ENCODE data around the gene LMX1A. TPM values are rescaled to one million over a fixed set of nuclear protein-coding genes. Genes with fewer than 3 reads are reported as not detected.

The LMX1A gene
- total and polyA plus RNA-seq, 2 of the 13 experiments (the other 11 are each of a cell fraction or from before 2014, with no cell fraction given) = 0.07 TPM; not detected in 1

DNA sequence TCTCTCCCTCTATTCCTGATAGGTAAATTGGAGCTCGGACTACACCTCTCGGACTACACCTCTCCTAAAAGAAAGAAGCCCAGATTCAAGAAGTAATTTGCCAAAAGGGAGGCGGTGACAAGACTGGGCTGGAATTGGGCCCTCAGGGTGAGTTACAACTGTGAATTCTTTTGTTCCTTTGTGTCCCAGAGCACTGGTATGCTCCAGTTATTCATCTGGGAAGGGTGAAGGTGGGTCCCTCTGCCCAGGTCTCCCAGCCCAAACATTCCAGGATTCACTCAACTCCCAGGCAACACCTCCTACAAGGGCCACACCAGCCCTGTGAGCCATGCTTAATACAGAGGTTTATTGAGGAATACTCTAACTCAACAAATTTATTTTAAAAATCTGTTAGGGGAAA, 69.2 kb downstream of the LMX1A start (continued):
- TF ChIP-seq AGO1 (IDR thresholded peaks at IDR 0.05; ENCODE audit: low read depth, low read length, poor library complexity, severe bottlenecking) = no peak
- TF ChIP-seq DPF2 (CRISPR knock-in tag; IDR thresholded peaks at IDR 0.05; ENCODE audit: borderline replicate concordance, low read depth) = no peak
- TF ChIP-seq ATF6 (CRISPR knock-in tag; conservative IDR thresholded peaks at IDR 0.05) = no peak

DNA sequence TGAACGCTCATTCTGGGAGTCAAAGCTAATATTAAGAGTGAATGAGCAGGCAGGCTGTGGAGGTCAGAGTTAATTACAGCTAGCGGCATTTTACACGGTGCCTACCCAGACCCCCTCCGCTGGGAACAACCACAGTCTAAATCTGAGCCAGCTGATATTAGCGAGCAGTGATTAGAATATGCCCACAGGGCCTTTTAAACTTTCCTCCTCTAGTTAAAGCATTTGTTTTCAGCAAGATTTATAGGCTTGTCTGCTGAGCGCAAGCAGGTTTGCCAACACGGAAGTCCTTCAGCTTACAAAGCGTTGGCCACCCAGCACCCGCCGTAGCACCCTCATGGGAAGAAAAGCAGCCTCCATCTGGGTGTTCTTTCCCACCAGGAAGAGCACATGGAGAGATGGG, 72.1 kb downstream of the LMX1A start:
- no peak for ATAC-seq

More for the DNA sequence above, 72.1 kb downstream of the LMX1A start:
- ChIA-PET CTCF (ENCODE audit: low intra/inter-chr PET ratio, low total read pairs) (no interaction called here), POLR2A (no interaction called here)
- 52% methylated on average over 10 of the region's 10 CpGs for WGBS (ENCODE audit: low lambda C conversion rate)
- intact Hi-C loops (cut with micrococcal nuclease; ENCODE audit: unreplicated experiment) = no loop called here
- Histone ChIP-seq H2AFZ (ENCODE audit: low read length) (no peak overlapping the region), H3K4me3 (replicated peaks in 1 of 3; ENCODE audit: insufficient read depth in 1 of 3, low read depth in 2 of 3, low read length in 3 of 3) (no peak overlapping the region), H3K4me1 (ENCODE audit: insufficient read depth, low read length) (peaks cover 25% of the 10 kb centered on the region), H4K20me1 (ENCODE audit: insufficient read depth, low read length) (no peaks in the 10 kb centered on the region), H3K4me2 (ENCODE audit: low read depth, low read length) (no peak overlapping the region), H3K9ac (ENCODE audit: insufficient read depth, low read depth, low read length) (no peak overlapping the region), H3K36me3 (replicated peaks in 1 of 2; ENCODE audit: control insufficient read depth in 1 of 2, insufficient read depth in 2 of 2, low read length in 2 of 2) (no peaks in the 10 kb centered on the region), H3K27me3 (ENCODE audit: control insufficient read depth in 1 of 2, insufficient read depth in 2 of 2, low read length in 2 of 2) (no peaks in the 10 kb centered on the region), H3K27ac (ENCODE audit: extremely low read length, insufficient read depth, low read length) (no peak overlapping the region), H3K9me3 (ENCODE audit: low read length) (no peaks in the 10 kb centered on the region), H3K79me2 (ENCODE audit: insufficient read depth, low read length) (no peaks in the 10 kb centered on the region)
- BruUV-seq (replicated peaks) = no TSS peak
- TF ChIP-seq TBX2 (CRISPR knock-in tag; IDR thresholded peaks at IDR 0.05; ENCODE audit: borderline replicate concordance) = no peak
- TF ChIP-seq TGIF2 (CRISPR knock-in tag; IDR thresholded peaks at IDR 0.05) = no peak
- TF ChIP-seq LCORL (IDR thresholded peaks at IDR 0.05) = no peak
- no peak for TF ChIP-seq LCORL (CRISPR knock-in tag; IDR thresholded peaks at IDR 0.05)
- no peak for TF ChIP-seq SALL2 (CRISPR knock-in tag; IDR thresholded peaks at IDR 0.05)
- TF ChIP-seq, protein P1, sequence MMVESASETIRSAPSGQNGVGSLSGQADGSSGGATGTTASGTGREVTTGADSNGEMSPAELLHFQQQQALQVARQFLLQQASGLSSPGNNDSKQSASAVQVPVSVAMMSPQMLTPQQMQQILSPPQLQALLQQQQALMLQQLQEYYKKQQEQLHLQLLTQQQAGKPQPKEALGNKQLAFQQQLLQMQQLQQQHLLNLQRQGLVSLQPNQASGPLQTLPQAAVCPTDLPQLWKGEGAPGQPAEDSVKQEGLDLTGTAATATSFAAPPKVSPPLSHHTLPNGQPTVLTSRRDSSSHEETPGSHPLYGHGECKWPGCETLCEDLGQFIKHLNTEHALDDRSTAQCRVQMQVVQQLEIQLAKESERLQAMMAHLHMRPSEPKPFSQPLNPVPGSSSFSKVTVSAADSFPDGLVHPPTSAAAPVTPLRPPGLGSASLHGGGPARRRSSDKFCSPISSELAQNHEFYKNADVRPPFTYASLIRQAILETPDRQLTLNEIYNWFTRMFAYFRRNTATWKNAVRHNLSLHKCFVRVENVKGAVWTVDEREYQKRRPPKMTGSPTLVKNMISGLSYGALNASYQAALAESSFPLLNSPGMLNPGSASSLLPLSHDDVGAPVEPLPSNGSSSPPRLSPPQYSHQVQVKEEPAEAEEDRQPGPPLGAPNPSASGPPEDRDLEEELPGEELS (CRISPR knock-in tag; IDR thresholded peaks at IDR 0.05) = no peak
- TF ChIP-seq THAP11 (CRISPR knock-in tag; IDR thresholded peaks at IDR 0.05) = no peak
- no peak for TF ChIP-seq ZNF431 (CRISPR knock-in tag; IDR thresholded peaks at IDR 0.05; ENCODE audit: borderline replicate concordance, low read depth)
- DNase-seq (ENCODE audit: low spot score) = no peak
- in situ Hi-C loops (cut with HindIII; ENCODE audit: extremely low pct_ligation_motif_present, low pct_unique_long_range_greater_than_20kb) = no loop called here
- FAIRE-seq = no peak
